ENCODE data around the gene ADGRG6. TPM values are rescaled to one million over a fixed set of nuclear protein-coding genes. Genes with fewer than 3 reads are reported as not detected.

Gene ADGRG6
- total RNA-seq, 1 experiment from 2014 or later: 98.7 TPM

GRCh38 chr6:142318714-142319113 lies 16.9 kb downstream of the ADGRG6 start:
- ChIA-PET CTCF (no interaction called here), POLR2A (interaction anchor here (0.6 kb wide), 1 partner anchor 53 kb away, joined by 3 read pairs; no protein-coding TSS in a partner anchor)
- no peaks in the 10 kb centered on the region for H3K27me3 ChIP-seq (replicated peaks; ENCODE audit: control insufficient read depth, insufficient read depth, low read length)
- H3K4me3 Mint-ChIP-seq (ENCODE audit: unreplicated experiment): no peak overlapping the region
- peaks cover 60% of the 10 kb centered on the region for H3K4me1 ChIP-seq
- no peak overlapping the region for H3K27ac Mint-ChIP-seq (ENCODE audit: unreplicated experiment)
- no TSS peak for BruUV-seq (replicated peaks)
- no peak overlapping the region for H3K4me3 ChIP-seq (ENCODE audit: low read depth, low read length)
- intact Hi-C loops (cut with micrococcal nuclease; ENCODE audit: unreplicated experiment): no loop called here
- H3K9me3 ChIP-seq: no peaks in the 10 kb centered on the region
- peaks cover 21% of the 10 kb centered on the region for H3K36me3 Mint-ChIP-seq (ENCODE audit: insufficient read depth, unreplicated experiment)
- no peak for DNase-seq
- no peak for TF ChIP-seq CTCF (IDR thresholded peaks at IDR 0.05; ENCODE audit: insufficient read depth in 1 of 2, low read depth in 1 of 2, low read length in 1 of 2, severe bottlenecking in 1 of 2, unreplicated experiment in 1 of 2)
- no peaks in the 10 kb centered on the region for H3K36me3 ChIP-seq (ENCODE audit: control insufficient read depth, insufficient read depth, low read length)
- H3K9me3 Mint-ChIP-seq (ENCODE audit: unreplicated experiment): no peaks in the 10 kb centered on the region
- no peaks in the 10 kb centered on the region for H3K27me3 Mint-ChIP-seq (ENCODE audit: insufficient read depth, unreplicated experiment)
- H3K4me1 Mint-ChIP-seq (ENCODE audit: low read depth, unreplicated experiment): peaks cover 51% of the 10 kb centered on the region

- H3K4me1 ChIP-seq: peaks cover 66% of the 10 kb centered on the region
- no peaks in the 10 kb centered on the region for H3K9me3 Mint-ChIP-seq (ENCODE audit: unreplicated experiment)
- POLR2A ChIA-PET: no interaction called here
Observed at GRCh38 chr6:142320366-142320765, 18.6 kb downstream of the ADGRG6 start.

GRCh38 chr6:142321451-142321850 lies 19.6 kb downstream of the ADGRG6 start:
- CTCF ChIA-PET: no interaction called here
- intact Hi-C loops (cut with micrococcal nuclease; ENCODE audit: unreplicated experiment): no loop called here

More at GRCh38 chr6:142320366-142320765, 18.6 kb downstream of the ADGRG6 start:
- no peak overlapping the region for H3K27ac Mint-ChIP-seq (ENCODE audit: unreplicated experiment)
- H3K4me3 Mint-ChIP-seq (ENCODE audit: unreplicated experiment): no peak overlapping the region
- no peaks in the 10 kb centered on the region for H3K9me3 ChIP-seq
- peaks cover 53% of the 10 kb centered on the region for H3K4me1 Mint-ChIP-seq (ENCODE audit: low read depth, unreplicated experiment)
- H3K27me3 Mint-ChIP-seq (ENCODE audit: insufficient read depth, unreplicated experiment): no peaks in the 10 kb centered on the region
- peaks cover 13% of the 10 kb centered on the region for H3K36me3 Mint-ChIP-seq (ENCODE audit: insufficient read depth, unreplicated experiment)
- intact Hi-C loops (cut with micrococcal nuclease; ENCODE audit: unreplicated experiment): no loop called here
- DNase-seq: no peak
- H3K36me3 ChIP-seq (ENCODE audit: control insufficient read depth, insufficient read depth, low read length): no peaks in the 10 kb centered on the region
- H3K27me3 ChIP-seq (replicated peaks; ENCODE audit: control insufficient read depth, insufficient read depth, low read length): no peaks in the 10 kb centered on the region
- BruUV-seq (replicated peaks): no TSS peak
- H3K4me3 ChIP-seq (ENCODE audit: low read depth, low read length): no peak overlapping the region
- CTCF ChIA-PET: no interaction called here
- TF ChIP-seq CTCF (IDR thresholded peaks at IDR 0.05; ENCODE audit: insufficient read depth in 1 of 2, low read depth in 1 of 2, low read length in 1 of 2, severe bottlenecking in 1 of 2, unreplicated experiment in 1 of 2): no peak

More at GRCh38 chr6:142321451-142321850, 19.6 kb downstream of the ADGRG6 start:
- peaks cover 13% of the 10 kb centered on the region for H3K36me3 Mint-ChIP-seq (ENCODE audit: insufficient read depth, unreplicated experiment)
- no peak overlapping the region for H3K4me3 Mint-ChIP-seq (ENCODE audit: unreplicated experiment)
- Histone ChIP-seq H3K36me3 (ENCODE audit: control insufficient read depth, insufficient read depth, low read length) (no peaks in the 10 kb centered on the region), H3K4me1 (peaks cover 69% of the 10 kb centered on the region), H3K9me3 (no peaks in the 10 kb centered on the region), H3K4me3 (ENCODE audit: low read depth, low read length) (no peak overlapping the region), H3K27me3 (replicated peaks; ENCODE audit: control insufficient read depth, insufficient read depth, low read length) (no peaks in the 10 kb centered on the region)
- H3K27me3 Mint-ChIP-seq (ENCODE audit: insufficient read depth, unreplicated experiment): no peaks in the 10 kb centered on the region
- no peak for TF ChIP-seq CTCF (IDR thresholded peaks at IDR 0.05; ENCODE audit: insufficient read depth in 1 of 2, low read depth in 1 of 2, low read length in 1 of 2, severe bottlenecking in 1 of 2, unreplicated experiment in 1 of 2)
- POLR2A ChIA-PET: no interaction called here
- H3K27ac Mint-ChIP-seq (ENCODE audit: unreplicated experiment): no peak overlapping the region
- H3K9me3 Mint-ChIP-seq (ENCODE audit: unreplicated experiment): no peaks in the 10 kb centered on the region
- DNase-seq: no peak
- peaks cover 53% of the 10 kb centered on the region for H3K4me1 Mint-ChIP-seq (ENCODE audit: low read depth, unreplicated experiment)
- no TSS peak for BruUV-seq (replicated peaks)

All from Caco-2 (cell line).